Bronchial epithelial cell (primary cell): ENCODE measurements around the gene BMPR1B. TPM values are rescaled to one million over a fixed set of nuclear protein-coding genes. Genes with fewer than 3 reads are reported as not detected.

Experiments used
- DNase-seq: peaks from one replicate; pipeline ENCODE4 v3.0.0-alpha.2; 2010; ENCODE audit warnings: low read depth
- FAIRE-seq: peaks from 2 replicates; lab custom pipeline; 2011; peaks lifted over from hg19 to GRCh38; lab: Jason Lieb, UNC
- H3K27me3 ChIP-seq: 2 replicates; pipeline ENCODE4 v1.5.1; 2011; ENCODE audit warnings: low read length; ENCODE audit not compliant: control insufficient read depth, insufficient read depth
- H3K36me3 ChIP-seq: 2 replicates; pipeline ENCODE4 v1.5.1; 2011; ENCODE audit warnings: low read length; ENCODE audit not compliant: control insufficient read depth, insufficient read depth
- H3K4me3 ChIP-seq: 2 replicates; pipeline ENCODE4 v1.5.1; 2011; ENCODE audit warnings: mild to moderate bottlenecking, low read depth, low read length, control low read depth
- CTCF ChIP-seq: IDR thresholded peaks from 2 replicates; pipeline ENCODE4 v1.5.1; 2011; ENCODE audit warnings: mild to moderate bottlenecking, moderate library complexity, low read length, control low read depth, inconsistent platforms; ENCODE audit not compliant: insufficient read depth, severe bottlenecking
- total RNA-seq: library from RNA; depleted of rRNA; stranded (reverse); fragments of >200 nt; gene quantifications from 2 replicates; pipeline ENCODE4 v1.2.1, GENCODE V29; 2014

Gene BMPR1B
- total RNA-seq, 1 donor from 2014 or later, result 15.3 TPM

DNA sequence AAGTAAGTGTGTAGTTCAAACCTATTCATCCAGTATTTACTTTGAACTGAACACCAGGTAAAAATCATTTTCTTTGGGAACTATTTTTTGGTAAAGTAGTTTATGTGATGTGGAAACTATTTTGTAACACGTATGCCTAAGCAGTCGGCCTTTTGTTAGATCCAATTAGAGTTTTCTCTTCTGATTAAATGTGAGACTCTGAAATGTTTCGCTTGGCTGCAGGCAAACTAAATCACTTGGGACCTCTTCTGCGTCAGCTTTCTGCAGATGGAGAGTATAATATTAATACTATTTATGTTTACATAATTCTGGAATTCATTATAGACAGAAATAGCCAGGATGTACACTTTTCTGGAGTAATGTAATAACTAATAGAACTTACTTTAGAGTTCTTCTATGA, 46.9 kb downstream of the BMPR1B start:
- Histone ChIP-seq H3K4me3 (no peak overlapping the region), H3K27me3 (no peaks in the 10 kb centered on the region), H3K36me3 (no peaks in the 10 kb centered on the region)
- no peak for TF ChIP-seq CTCF
- DNase-seq, result no peak
- no peak for FAIRE-seq

GRCh38 chr4:94806376-94806775, 48.6 kb downstream of the BMPR1B start:
- no peak for TF ChIP-seq CTCF
- FAIRE-seq (no peak), DNase-seq (no peak)
- Histone ChIP-seq H3K4me3 (no peak overlapping the region), H3K36me3 (no peaks in the 10 kb centered on the region), H3K27me3 (no peaks in the 10 kb centered on the region)

DNA sequence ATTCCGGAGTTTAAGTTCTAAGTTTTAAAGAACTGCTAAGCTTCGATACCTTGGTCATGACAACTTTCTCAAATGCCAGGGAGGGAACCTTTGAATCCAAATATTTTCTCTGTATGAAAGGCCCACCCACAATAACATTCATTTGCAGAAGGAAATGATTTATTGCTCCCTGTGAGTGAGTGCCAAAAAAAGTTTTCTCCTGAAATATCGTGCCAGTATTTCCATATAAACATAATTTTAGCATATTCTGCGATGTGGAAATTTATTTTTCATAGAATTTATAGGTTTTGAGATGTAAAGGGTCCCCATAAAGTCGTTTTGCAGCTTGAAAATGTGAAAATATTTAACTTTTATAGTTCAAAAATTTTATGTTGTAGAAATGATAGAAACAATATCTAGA, 53.9 kb downstream of the BMPR1B start:
- TF ChIP-seq CTCF, result no peak
- H3K36me3 ChIP-seq, result no peaks in the 10 kb centered on the region
- H3K4me3 ChIP-seq, result no peak overlapping the region
- no peaks in the 10 kb centered on the region for H3K27me3 ChIP-seq
- DNase-seq (no peak), FAIRE-seq (no peak)

DNA sequence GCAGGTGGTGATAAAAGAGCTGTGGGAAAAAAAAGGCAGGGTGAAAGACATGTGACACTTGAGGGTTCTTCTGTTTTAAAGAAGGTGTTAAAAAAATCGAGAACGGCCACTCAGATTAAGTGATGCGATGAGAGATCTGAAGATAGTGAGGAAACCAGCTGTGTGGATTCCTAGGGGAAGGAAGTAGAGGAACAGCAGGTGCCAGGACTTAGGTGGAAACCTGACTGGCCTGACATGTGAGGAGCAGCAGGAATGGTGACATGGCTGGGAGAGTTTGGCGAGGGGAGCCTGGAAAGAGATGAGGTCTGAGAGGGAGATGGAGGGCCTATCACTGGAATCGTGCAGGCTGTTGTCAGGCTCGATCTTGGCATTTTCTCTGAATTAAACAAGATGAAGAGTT, 55.5 kb downstream of the BMPR1B start:
- FAIRE-seq (peak; percentile 23), DNase-seq (no peak)
- Histone ChIP-seq H3K4me3 (no peak overlapping the region), H3K27me3 (no peaks in the 10 kb centered on the region), H3K36me3 (no peaks in the 10 kb centered on the region)
- no peak for TF ChIP-seq CTCF

GRCh38 chr4:94814237-94814636, 56.5 kb downstream of the BMPR1B start:
- no peak for TF ChIP-seq CTCF
- DNase-seq, result peak; percentile 33
- Histone ChIP-seq H3K4me3 (no peak overlapping the region), H3K36me3 (no peaks in the 10 kb centered on the region), H3K27me3 (no peaks in the 10 kb centered on the region)
- FAIRE-seq, result no peak

DNA sequence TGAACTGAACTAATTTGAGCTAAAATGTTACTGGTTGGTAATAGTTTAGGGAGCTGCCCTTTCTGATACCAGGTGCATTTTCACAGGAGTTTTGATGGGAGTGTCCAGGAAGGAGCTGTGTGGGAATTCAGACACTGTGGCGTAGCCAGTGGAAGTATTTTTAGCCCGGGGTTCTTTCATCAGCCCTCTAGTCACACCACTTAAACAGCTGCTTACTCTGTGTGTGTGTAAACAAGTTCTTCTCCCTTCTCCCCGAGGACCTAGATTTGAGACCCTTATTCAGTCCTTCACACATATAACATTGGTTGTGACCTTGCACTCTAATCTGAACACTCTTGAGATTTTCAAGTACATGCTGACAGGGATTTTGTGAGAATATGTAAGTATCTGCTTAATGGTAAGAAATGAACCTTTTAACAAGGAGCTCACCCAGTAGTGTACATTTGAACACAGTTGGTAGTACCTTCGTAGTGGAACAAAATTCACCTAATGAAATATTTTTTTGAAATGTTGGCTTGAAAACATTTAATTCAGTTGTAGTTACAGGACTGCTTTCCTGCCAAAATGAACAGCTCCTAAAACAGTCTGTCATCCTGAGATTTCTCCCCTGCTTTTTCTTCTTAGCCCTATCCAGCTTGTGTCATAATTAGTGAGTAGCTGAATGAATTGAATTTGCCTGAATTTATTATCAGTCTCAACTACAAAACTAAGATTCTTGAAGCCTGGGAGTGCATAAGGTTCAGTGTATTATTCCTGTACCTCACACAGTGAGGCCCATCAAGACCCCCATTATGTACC, 61.8 kb downstream of the BMPR1B start:
- Histone ChIP-seq H3K27me3 (no peaks in the 10 kb centered on the region), H3K36me3 (no peaks in the 10 kb centered on the region), H3K4me3 (no peak overlapping the region)
- FAIRE-seq (no peak), DNase-seq (peak; percentile 27)
- no peak for TF ChIP-seq CTCF
